ENCODE results near the gene FAM83B.
"Not testable (repeated sequence)": the region's sequence is repeated elsewhere in the genome, so short reads cannot be mapped to it uniquely, and the experiment has no call there.

FAM83B gene

GRCh38 chr6:54900666-54901065 is 54.1 kb downstream of the FAM83B start:
- DNase-seq = no peak

- no peak for DNase-seq
Measured at GRCh38 chr6:54903884-54904283, 57.3 kb downstream of the FAM83B start.

GRCh38 chr6:54907355-54907754 is 60.8 kb downstream of the FAM83B start:
- DNase-seq = no peak

GRCh38 chr6:54909184-54909583 is 62.6 kb downstream of the FAM83B start:
- DNase-seq = no peak

GRCh38 chr6:54910431-54910884 is 63.9 kb downstream of the FAM83B start:
- no peak for DNase-seq

GRCh38 chr6:54910921-54911320 is 64.3 kb downstream of the FAM83B start:
- no peak for DNase-seq

GRCh38 chr6:54913211-54913610 is 66.6 kb downstream of the FAM83B start:
- DNase-seq = no peak

- no peak for DNase-seq
Measured at GRCh38 chr6:54916858-54917257, 70.3 kb downstream of the FAM83B start.

GRCh38 chr6:54920628-54921027 is 74.1 kb downstream of the FAM83B start:
- DNase-seq = no peak

- DNase-seq = no peak
Measured at GRCh38 chr6:54921891-54922290, 75.3 kb downstream of the FAM83B start.

- no peak for DNase-seq
Measured at GRCh38 chr6:54929245-54929909, 82.8 kb downstream of the FAM83B start.

GRCh38 chr6:54932622-54933021 is 86.1 kb downstream of the FAM83B start:
- DNase-seq = no peak

- DNase-seq = no peak
Measured at GRCh38 chr6:54935739-54936138, 89.2 kb downstream of the FAM83B start.

GRCh38 chr6:54937371-54937770 is 90.8 kb downstream of the FAM83B start:
- no peak for DNase-seq

- no peak for DNase-seq
Measured at GRCh38 chr6:54957698-54958097, 111.1 kb downstream of the FAM83B start.

GRCh38 chr6:54958446-54958845 is 111.9 kb downstream of the FAM83B start:
- DNase-seq = no peak

GRCh38 chr6:54959820-54960219 is 113.2 kb downstream of the FAM83B start:
- no peak for DNase-seq

- DNase-seq = not testable (repeated sequence)
Measured at GRCh38 chr6:54961372-54961771, 114.8 kb downstream of the FAM83B start.

GRCh38 chr6:54970337-54970736 is 123.8 kb downstream of the FAM83B start:
- DNase-seq = no peak

- DNase-seq = no peak
Measured at GRCh38 chr6:54971825-54972224, 125.3 kb downstream of the FAM83B start.

- not testable (repeated sequence) for DNase-seq
Measured at GRCh38 chr6:54979161-54979560, 132.6 kb downstream of the FAM83B start.

GRCh38 chr6:54980511-54981275 is 134.1 kb downstream of the FAM83B start:
- no peak for DNase-seq

GRCh38 chr6:54981276-54981609 is 134.7 kb downstream of the FAM83B start:
- DNase-seq = no peak

GRCh38 chr6:54981647-54982046 is 135.1 kb downstream of the FAM83B start:
- DNase-seq = no peak
